Upper lobe of right lung (tissue), 1 donor: ENCODE results near the gene LRRC19. TPM values are rescaled to one million over a fixed set of nuclear protein-coding genes. Genes with fewer than 3 reads are reported as not detected.

Source experiments
- ATAC-seq: fragments of 200-7000 bp; cut with Tn5 transposase; one replicate; pipeline ENCODE4 v1.9.1; 2020; ENCODE audit warnings: mild to moderate bottlenecking, moderate library complexity
- DNase-seq: peaks from one replicate; pipeline ENCODE4 v3.0.0-alpha.2; 2020
- H3K27ac ChIP-seq: fragments of 200-600 bp; one replicate; pipeline ENCODE4 v1.8.0; 2022
- H3K27me3 ChIP-seq: fragments of 200-600 bp; one replicate; pipeline ENCODE4 v1.8.0; 2022; ENCODE audit warnings: mild to moderate bottlenecking
- H3K36me3 ChIP-seq: fragments of 200-600 bp; one replicate; pipeline ENCODE4 v1.8.0; 2022
- H3K4me1 ChIP-seq: fragments of 200-600 bp; one replicate; pipeline ENCODE4 v1.8.0; 2022
- H3K4me3 ChIP-seq: fragments of 200-600 bp; one replicate; pipeline ENCODE4 v1.8.0; 2022; ENCODE audit warnings: mild to moderate bottlenecking
- H3K9me3 ChIP-seq: fragments of 200-600 bp; one replicate; pipeline ENCODE4 v1.8.0; 2022
- intact Hi-C: fragments of 100-400 bp; cut with DNase I; formaldehyde crosslinking; loops from one replicate; pipeline ENCODE4 v1.11.0; 2022
- total RNA-seq: library from RNA; stranded (reverse); fragmentation: NEBNext Ultra II Directional; extraction: Animal tissue kit (Norgen Biotek cat#: 25700); gene quantifications from one replicate; pipeline ENCODE4 v1.2.1, GENCODE V29; 2021
- TF ChIP-seq, protein P1 (sequence below): fragments of 200-600 bp; IDR thresholded peaks from one replicate; pipeline ENCODE4 v1.8.0; 2022; ENCODE audit warnings: antibody characterized with exemption
- donor health status: DM: no; HTN: yes; CAD: no; lungs with severe emphysema.

Gene LRRC19
- total RNA-seq, 1 donor from 2014 or later = 0.64 TPM

DNA sequence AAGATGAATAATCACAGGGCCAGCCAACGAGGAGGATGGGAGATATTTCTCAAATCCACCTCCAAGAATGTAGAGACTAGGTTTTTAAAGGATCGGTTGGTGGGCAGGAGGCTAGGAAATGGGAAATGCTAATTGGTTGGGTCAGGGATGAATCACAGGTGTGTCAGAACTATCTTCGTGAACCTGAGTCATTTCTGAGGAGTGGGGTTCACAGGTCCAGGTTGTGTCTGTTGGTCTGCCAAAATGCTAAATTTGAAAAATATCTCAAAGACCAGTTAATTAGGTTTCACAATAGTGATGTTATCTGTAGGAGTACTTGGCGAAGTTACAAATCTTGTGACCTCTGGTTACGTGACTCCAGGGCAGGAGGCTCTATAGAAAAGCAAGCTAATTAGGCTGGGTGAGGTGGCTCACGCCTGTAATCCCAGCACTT lies 55.8 kb downstream of the LRRC19 start:
- intact Hi-C loops = no loop called here
- Histone ChIP-seq H3K4me1 (peaks cover 22% of the 10 kb centered on the region), H3K27me3 (no peaks in the 10 kb centered on the region), H3K9me3 (no peaks in the 10 kb centered on the region), H3K36me3 (no peaks in the 10 kb centered on the region), H3K27ac (no peak overlapping the region), H3K4me3 (no peak overlapping the region)
- no peak for DNase-seq
- no peak for ATAC-seq
- TF ChIP-seq, protein P1, sequence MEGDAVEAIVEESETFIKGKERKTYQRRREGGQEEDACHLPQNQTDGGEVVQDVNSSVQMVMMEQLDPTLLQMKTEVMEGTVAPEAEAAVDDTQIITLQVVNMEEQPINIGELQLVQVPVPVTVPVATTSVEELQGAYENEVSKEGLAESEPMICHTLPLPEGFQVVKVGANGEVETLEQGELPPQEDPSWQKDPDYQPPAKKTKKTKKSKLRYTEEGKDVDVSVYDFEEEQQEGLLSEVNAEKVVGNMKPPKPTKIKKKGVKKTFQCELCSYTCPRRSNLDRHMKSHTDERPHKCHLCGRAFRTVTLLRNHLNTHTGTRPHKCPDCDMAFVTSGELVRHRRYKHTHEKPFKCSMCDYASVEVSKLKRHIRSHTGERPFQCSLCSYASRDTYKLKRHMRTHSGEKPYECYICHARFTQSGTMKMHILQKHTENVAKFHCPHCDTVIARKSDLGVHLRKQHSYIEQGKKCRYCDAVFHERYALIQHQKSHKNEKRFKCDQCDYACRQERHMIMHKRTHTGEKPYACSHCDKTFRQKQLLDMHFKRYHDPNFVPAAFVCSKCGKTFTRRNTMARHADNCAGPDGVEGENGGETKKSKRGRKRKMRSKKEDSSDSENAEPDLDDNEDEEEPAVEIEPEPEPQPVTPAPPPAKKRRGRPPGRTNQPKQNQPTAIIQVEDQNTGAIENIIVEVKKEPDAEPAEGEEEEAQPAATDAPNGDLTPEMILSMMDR = no peak

DNA sequence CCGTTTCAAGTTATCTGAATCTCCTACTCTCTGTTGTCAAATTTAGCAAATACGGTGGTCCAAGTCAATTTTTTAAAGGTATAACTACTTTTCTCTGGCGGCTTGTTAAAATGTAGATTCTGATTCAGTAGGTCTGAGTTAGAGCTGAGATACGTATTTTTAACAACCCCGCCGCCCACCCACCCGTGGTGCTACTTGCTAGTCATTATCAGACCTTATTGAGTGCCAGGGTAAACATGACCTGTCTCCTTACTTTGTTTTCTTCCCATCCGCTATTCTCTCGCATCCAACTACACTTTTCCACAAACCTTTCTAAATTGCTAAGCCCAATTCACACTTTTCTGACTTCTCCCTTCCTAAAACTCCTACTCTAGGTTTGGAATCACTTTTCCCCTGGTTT lies 57.7 kb downstream of the LRRC19 start:
- ATAC-seq (no peak), DNase-seq (no peak)
- H3K4me3 ChIP-seq = peak overlapping the region; percentile 95
- H3K9me3 ChIP-seq = no peaks in the 10 kb centered on the region
- no peaks in the 10 kb centered on the region for H3K27me3 ChIP-seq
- peaks cover 24% of the 10 kb centered on the region for H3K4me1 ChIP-seq
- intact Hi-C loops = no loop called here
- TF ChIP-seq, protein P1 = no peak
- no peaks in the 10 kb centered on the region for H3K36me3 ChIP-seq
- peak overlapping the region; percentile 99 for H3K27ac ChIP-seq

DNA sequence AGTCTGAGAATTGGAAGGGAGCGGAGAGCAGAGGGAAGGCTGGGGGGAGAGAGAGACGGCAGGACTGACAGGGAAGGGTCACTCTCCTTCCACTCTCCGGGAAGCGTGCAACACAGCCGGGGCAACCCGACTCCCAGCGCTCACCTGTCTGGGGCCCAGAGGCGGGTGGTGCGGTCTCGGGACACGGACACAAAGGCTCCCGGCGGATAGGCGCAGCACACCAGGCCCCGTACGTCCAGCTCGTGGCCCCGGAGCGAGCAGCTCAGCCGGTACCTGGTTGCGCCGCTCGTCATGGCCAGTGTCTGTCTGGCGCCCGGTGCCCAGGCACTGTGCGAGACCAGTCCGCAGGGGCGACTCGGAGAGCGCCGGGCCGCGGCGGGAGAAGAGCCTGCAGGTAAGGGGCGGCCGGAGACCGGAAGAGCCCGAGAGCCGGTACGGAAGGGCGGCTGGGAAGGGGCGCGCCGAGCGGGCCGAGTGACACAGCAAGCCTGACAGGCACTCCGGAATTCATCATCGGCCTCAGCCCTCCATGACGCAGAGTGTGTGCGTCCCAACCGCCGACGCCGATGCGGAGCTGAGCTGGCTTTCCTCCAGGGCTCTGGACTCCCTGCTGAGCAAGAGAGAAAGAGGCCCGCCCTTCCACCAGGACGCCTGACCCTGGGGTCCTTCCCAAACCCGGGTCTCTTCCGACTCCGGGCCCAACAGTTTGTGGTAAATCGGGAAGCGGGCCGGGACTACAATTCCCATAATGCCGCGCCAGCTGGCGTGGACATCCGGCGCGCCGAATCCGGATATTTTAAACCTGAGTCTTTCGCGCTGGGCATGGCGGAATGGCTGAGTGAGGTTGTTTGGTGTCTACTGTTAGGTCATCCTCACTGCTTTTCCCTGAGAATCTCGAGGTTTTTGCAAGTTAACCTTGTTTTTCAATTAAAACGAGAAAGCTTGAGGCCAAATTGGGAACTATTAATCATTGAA lies 58.4 kb downstream of the LRRC19 start, which contains the start of gene PLAA:
TSS of gene PLAA (minus strand) at position 490 of the 975 bp plus-strand sequence. CDS start at position 293, 197 bp downstream.
- Histone ChIP-seq H3K4me3 (peak within 1 kb of the TSS; percentile 95), H3K4me1 (peaks cover 24% of the 10 kb centered on the region), H3K9me3 (no peaks in the 10 kb centered on the region), H3K36me3 (no peaks in the 10 kb centered on the region), H3K27me3 (no peaks in the 10 kb centered on the region), H3K27ac (peak within 1 kb of the TSS; percentile 99)
- TF ChIP-seq, protein P1 = peak; percentile 34
- ATAC-seq (peak; percentile 99), DNase-seq (peak; percentile 95)
- intact Hi-C loops = no loop called here

DNA sequence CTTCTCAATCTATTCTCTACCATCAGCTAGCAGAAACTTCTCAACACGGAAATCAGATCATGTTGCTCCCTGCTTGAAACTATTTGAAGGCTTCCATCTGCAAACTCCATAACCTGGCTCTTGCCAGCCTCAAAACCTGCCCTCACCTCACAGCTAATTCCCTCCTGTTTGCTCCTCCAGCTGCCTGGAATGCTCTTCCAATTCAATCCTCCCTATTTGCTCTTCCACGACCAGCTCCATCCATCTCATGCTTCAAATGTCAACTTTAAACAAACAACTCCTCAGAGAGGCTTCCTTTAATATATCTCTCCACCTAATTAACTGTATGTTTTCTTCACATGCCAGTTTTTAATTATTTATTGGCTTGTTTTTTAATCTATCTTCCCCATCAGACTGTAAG lies 59.9 kb downstream of the LRRC19 start:
- TF ChIP-seq, protein P1 = no peak
- intact Hi-C loops = no loop called here
- peaks cover 24% of the 10 kb centered on the region for H3K4me1 ChIP-seq
- no peak for ATAC-seq
- no peak overlapping the region for H3K27ac ChIP-seq
- peak overlapping the region; percentile 95 for H3K4me3 ChIP-seq
- DNase-seq = no peak
- H3K9me3 ChIP-seq = no peaks in the 10 kb centered on the region
- no peaks in the 10 kb centered on the region for H3K36me3 ChIP-seq
- H3K27me3 ChIP-seq = no peaks in the 10 kb centered on the region

Other genes with a start within 250 kb of the LRRC19 start
- 11.6 TPM for gene CAAP1, start 112.9 kb downstream of the LRRC19 start, total RNA-seq
- gene PLAA, start 58.4 kb downstream of the LRRC19 start, total RNA-seq = 22.1 TPM
- 11.6 TPM for gene IFT74, start 49.3 kb downstream of the LRRC19 start, total RNA-seq
- gene TEK, start 103.6 kb upstream of the LRRC19 start, total RNA-seq = 65.6 TPM